K562 (cell line): Measurements from ENCODE around the gene GARNL3. TPM values are rescaled to one million over a fixed set of nuclear protein-coding genes. Genes with fewer than 3 reads are reported as not detected.
A peak's percentile ranks its signal among the peaks of the same experiment; 100 is the strongest.

Experiments
- CREM ChIP-seq: IDR thresholded peaks from 2 replicates; pipeline ENCODE4 v1.6.1; 2014; ENCODE audit warnings: antibody characterized with exemption, low read depth
- ERF ChIP-seq: fragments of 450-650 bp; formaldehyde crosslinking; IDR thresholded peaks from 2 replicates; pipeline ENCODE4 v1.4.0; 2020; ENCODE audit warnings: mild to moderate bottlenecking, mixed read lengths
- HLTF ChIP-seq: fragments of 450-650 bp; IDR thresholded peaks from 2 replicates; pipeline ENCODE4 v1.6.1; 2016
- NONO ChIP-seq, 2 experiments: fragments of 200-400 bp in 1 of 2; fragments of 450-650 bp in 1 of 2; formaldehyde crosslinking in 1 of 2; IDR thresholded peaks; 2 replicates each; pipeline ENCODE4 v1.6.1; 2017; ENCODE audit warnings: low read depth in 2 of 2, mild to moderate bottlenecking in 2 of 2, moderate library complexity in 2 of 2, low read length in 1 of 2
- PTRF ChIP-seq: fragments of 450-650 bp; IDR thresholded peaks from 2 replicates; pipeline ENCODE4 v1.6.1; 2016; ENCODE audit warnings: mild to moderate bottlenecking, missing genetic modification characterization, missing compliant biosample characterization
- SIX5 ChIP-seq, 2 experiments: IDR thresholded peaks; 2 replicates each; pipeline ENCODE4 v1.6.1; 2011; ENCODE audit warnings: low read length in 2 of 2, borderline replicate concordance in 1 of 2, low read depth in 1 of 2, mild to moderate bottlenecking in 1 of 2, moderate library complexity in 1 of 2; ENCODE audit not compliant: insufficient read depth in 1 of 2
- SMARCA4 ChIP-seq: fragments of 450-650 bp; IDR thresholded peaks from 2 replicates; pipeline ENCODE4 v1.6.1; 2016
- SRSF9 ChIP-seq: fragments of 200-400 bp; formaldehyde crosslinking; IDR thresholded peaks from 2 replicates; pipeline ENCODE4 v1.6.1; 2017; ENCODE audit warnings: low read depth, low read length, borderline replicate concordance
- TBL1XR1 ChIP-seq, 2 experiments: IDR thresholded peaks; 2 replicates each; pipeline ENCODE4 v1.6.1; 2012; ENCODE audit warnings: improper control_type of control experiment in 2 of 2, low read length in 2 of 2, mild to moderate bottlenecking in 1 of 2
- ZNF12 ChIP-seq: sonication (generic); formaldehyde crosslinking; IDR thresholded peaks from 2 replicates; pipeline ENCODE4 v1.4.0; 2020; ENCODE audit warnings: mild to moderate bottlenecking, missing genetic modification reagents
- ZNF217 ChIP-seq: sonication (generic); formaldehyde crosslinking; IDR thresholded peaks from 2 replicates; pipeline ENCODE4 v1.8.0; 2022; ENCODE audit warnings: mild to moderate bottlenecking, missing genetic modification reagents
- ZNF830 ChIP-seq: fragments of 250-450 bp; sonication (Bioruptor Pico); IDR thresholded peaks from 2 replicates; pipeline ENCODE4 v1.5.0; 2021; ENCODE audit warnings: mild to moderate bottlenecking
- polyA plus RNA-seq, 8 experiments: library from polyadenylated mRNA; depleted of rRNA in 4 of 8; stranded (reverse) in 5 of 8; unstranded in 3 of 8; fragments of >200 nt; fragmentation: Nextera tagmentation in 2 of 8; fragmentation: Illumina TruSeq in 1 of 8; extraction: Ambion mirVana in 2 of 8; extraction: Trizol in 1 of 8; gene quantifications; 2 replicates each; pipeline versions ENCODE4 v1.2.1 to v1.2.3, GENCODE V29; 2011 to 2014; ENCODE audit warnings: inconsistent platforms in 1 of 8, missing spikeins in 1 of 8
- total RNA-seq, 7 experiments: library from RNA; depleted of rRNA in 6 of 7; stranded (reverse); fragments of >200 nt in 6 of 7; fragmentation: Illumina TruSeq in 2 of 7; extraction: Trizol in 2 of 7; gene quantifications; 2 replicates each; pipeline versions ENCODE4 v1.2.1 to v1.2.3, GENCODE V29; 2011 to 2021; ENCODE audit warnings: low replicate concordance in 1 of 7
- TF ChIP-seq, protein P1 (sequence below): IDR thresholded peaks from 2 replicates; pipeline ENCODE4 v1.6.1; 2016; ENCODE audit warnings: missing genetic modification characterization, missing compliant biosample characterization
- TF ChIP-seq, protein P2 (sequence below), 2 experiments: fragments of 450-650 bp; IDR thresholded peaks; 2 replicates each; pipeline ENCODE4 v1.6.1; 2016
- TF ChIP-seq, protein P3 (sequence below): sonication (generic); formaldehyde crosslinking; IDR thresholded peaks from 2 replicates; pipeline ENCODE4 v1.8.0; 2022; ENCODE audit warnings: mild to moderate bottlenecking, missing genetic modification reagents, borderline replicate concordance
- TF ChIP-seq, protein P4 (sequence below): fragments of 250-450 bp; sonication (Bioruptor Pico); IDR thresholded peaks from 2 replicates; pipeline ENCODE4 v1.8.0; 2021; ENCODE audit warnings: mild to moderate bottlenecking, moderate library complexity
- TF ChIP-seq, protein P5 (sequence below): sonication (generic); formaldehyde crosslinking; IDR thresholded peaks from 2 replicates; pipeline ENCODE4 v1.8.1; 2023; ENCODE audit warnings: mild to moderate bottlenecking, missing genetic modification reagents, moderate library complexity

The GARNL3 gene
- total and polyA plus RNA-seq, 9 of the 15 experiments (the other 6 are each of a cell fraction or from before 2014, with no cell fraction given): 0.35 to 2.7 (median 1.6) TPM

DNA sequence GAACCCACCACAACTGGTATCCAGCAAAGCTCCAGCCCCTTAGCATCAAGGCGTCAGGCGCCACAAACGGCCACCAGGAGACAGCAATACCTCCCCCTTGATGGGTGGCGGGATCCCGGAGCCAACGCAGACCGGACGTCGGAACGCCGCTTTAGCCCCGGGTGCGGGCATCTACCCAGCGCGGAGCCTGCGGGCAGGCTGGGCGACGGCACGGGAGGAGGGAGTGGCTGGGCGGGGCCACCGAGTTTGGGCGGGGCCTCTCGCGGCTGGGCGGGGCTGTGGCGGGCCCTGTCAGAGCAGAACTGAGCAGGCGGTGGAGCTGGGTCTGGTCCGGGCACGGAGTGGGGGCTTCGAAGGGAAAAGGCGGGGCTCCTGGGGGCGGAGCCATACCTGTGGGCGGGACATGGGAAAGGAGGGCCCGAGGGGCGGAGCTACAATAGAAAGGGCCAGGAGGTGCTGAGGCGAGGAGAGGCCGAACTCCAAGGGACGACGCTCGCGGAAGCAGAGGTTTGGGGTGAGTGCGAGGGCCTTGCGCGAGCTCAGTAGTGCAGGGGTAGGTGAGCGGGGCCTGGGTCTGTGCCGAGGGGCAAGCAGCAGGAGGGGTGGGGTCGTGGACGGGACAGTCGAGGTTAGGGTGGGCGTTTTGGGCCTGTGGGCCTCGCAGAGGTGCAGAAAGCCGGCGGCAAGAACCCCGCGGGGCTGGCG lies 40.2 kb upstream of the GARNL3 start (continued):
- TF ChIP-seq, protein P1, sequence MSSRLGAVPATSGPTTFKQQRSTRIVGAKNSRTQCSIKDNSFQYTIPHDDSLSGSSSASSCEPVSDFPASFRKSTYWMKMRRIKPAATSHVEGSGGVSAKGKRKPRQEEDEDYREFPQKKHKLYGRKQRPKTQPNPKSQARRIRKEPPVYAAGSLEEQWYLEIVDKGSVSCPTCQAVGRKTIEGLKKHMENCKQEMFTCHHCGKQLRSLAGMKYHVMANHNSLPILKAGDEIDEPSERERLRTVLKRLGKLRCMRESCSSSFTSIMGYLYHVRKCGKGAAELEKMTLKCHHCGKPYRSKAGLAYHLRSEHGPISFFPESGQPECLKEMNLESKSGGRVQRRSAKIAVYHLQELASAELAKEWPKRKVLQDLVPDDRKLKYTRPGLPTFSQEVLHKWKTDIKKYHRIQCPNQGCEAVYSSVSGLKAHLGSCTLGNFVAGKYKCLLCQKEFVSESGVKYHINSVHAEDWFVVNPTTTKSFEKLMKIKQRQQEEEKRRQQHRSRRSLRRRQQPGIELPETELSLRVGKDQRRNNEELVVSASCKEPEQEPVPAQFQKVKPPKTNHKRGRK (tag): no peak
- TF ChIP-seq ZNF217 (CRISPR knock-in tag): no peak
- 0 out of 2 replicates have a peak, but pooled peaks have one; percentile 4 for TF ChIP-seq CREM
- TF ChIP-seq, protein P2, sequence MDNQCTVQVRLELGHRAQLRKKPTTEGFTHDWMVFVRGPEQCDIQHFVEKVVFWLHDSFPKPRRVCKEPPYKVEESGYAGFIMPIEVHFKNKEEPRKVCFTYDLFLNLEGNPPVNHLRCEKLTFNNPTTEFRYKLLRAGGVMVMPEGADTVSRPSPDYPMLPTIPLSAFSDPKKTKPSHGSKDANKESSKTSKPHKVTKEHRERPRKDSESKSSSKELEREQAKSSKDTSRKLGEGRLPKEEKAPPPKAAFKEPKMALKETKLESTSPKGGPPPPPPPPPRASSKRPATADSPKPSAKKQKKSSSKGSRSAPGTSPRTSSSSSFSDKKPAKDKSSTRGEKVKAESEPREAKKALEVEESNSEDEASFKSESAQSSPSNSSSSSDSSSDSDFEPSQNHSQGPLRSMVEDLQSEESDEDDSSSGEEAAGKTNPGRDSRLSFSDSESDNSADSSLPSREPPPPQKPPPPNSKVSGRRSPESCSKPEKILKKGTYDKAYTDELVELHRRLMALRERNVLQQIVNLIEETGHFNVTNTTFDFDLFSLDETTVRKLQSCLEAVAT (IDR thresholded peaks at IDR 0.05): no peak
- no peak for TF ChIP-seq ZNF830 (CRISPR knock-in tag)
- TF ChIP-seq NONO (IDR thresholded peaks at IDR 0.05; ENCODE audit: low read depth in 2 of 2, low read length in 1 of 2): no peak
- TF ChIP-seq, protein P3, sequence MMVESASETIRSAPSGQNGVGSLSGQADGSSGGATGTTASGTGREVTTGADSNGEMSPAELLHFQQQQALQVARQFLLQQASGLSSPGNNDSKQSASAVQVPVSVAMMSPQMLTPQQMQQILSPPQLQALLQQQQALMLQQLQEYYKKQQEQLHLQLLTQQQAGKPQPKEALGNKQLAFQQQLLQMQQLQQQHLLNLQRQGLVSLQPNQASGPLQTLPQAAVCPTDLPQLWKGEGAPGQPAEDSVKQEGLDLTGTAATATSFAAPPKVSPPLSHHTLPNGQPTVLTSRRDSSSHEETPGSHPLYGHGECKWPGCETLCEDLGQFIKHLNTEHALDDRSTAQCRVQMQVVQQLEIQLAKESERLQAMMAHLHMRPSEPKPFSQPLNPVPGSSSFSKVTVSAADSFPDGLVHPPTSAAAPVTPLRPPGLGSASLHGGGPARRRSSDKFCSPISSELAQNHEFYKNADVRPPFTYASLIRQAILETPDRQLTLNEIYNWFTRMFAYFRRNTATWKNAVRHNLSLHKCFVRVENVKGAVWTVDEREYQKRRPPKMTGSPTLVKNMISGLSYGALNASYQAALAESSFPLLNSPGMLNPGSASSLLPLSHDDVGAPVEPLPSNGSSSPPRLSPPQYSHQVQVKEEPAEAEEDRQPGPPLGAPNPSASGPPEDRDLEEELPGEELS (CRISPR knock-in tag): no peak
- TF ChIP-seq HLTF: no peak
- TF ChIP-seq, protein P4, sequence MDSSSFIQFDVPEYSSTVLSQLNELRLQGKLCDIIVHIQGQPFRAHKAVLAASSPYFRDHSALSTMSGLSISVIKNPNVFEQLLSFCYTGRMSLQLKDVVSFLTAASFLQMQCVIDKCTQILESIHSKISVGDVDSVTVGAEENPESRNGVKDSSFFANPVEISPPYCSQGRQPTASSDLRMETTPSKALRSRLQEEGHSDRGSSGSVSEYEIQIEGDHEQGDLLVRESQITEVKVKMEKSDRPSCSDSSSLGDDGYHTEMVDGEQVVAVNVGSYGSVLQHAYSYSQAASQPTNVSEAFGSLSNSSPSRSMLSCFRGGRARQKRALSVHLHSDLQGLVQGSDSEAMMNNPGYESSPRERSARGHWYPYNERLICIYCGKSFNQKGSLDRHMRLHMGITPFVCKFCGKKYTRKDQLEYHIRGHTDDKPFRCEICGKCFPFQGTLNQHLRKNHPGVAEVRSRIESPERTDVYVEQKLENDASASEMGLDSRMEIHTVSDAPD (CRISPR knock-in tag): no peak
- no peak for TF ChIP-seq SRSF9
- no peak for TF ChIP-seq SMARCA4
- no peak for TF ChIP-seq ERF (CRISPR knock-in tag)
- no peak for TF ChIP-seq TBL1XR1 (IDR thresholded peaks at IDR 0.05; ENCODE audit: low read length in 2 of 2)
- no peak for TF ChIP-seq ZNF12 (CRISPR knock-in tag)
- no peak for TF ChIP-seq PTRF (tag)
- TF ChIP-seq SIX5 (IDR thresholded peaks at IDR 0.05; ENCODE audit: borderline replicate concordance in 1 of 2, insufficient read depth in 1 of 2, low read depth in 1 of 2, low read length in 2 of 2): no peak
- TF ChIP-seq, protein P5, sequence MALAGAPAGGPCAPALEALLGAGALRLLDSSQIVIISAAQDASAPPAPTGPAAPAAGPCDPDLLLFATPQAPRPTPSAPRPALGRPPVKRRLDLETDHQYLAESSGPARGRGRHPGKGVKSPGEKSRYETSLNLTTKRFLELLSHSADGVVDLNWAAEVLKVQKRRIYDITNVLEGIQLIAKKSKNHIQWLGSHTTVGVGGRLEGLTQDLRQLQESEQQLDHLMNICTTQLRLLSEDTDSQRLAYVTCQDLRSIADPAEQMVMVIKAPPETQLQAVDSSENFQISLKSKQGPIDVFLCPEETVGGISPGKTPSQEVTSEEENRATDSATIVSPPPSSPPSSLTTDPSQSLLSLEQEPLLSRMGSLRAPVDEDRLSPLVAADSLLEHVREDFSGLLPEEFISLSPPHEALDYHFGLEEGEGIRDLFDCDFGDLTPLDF (CRISPR knock-in tag): no peak
